OCI-LY3 (cell line): ENCODE results near the gene CLMN.

Experiments used
- H2AFZ ChIP-seq: fragments of 200-600, 300-600 bp; shearing (Covaris generic); 2 replicates; pipeline ENCODE4 v1.6.0; 2014; ENCODE audit warnings: antibody characterized with exemption, low read depth, low read length
- H3K27ac ChIP-seq: fragments of 200-600, 300-600 bp; sonication (generic); 2 replicates; pipeline ENCODE4 v1.5.1; 2014; ENCODE audit warnings: mild to moderate bottlenecking, low read length, moderate library complexity, mixed read lengths
- H3K27me3 ChIP-seq: fragments of 200-600, 300-600 bp; sonication (generic); 2 replicates; pipeline ENCODE4 v1.6.1; 2014; ENCODE audit warnings: low read depth, low read length, mixed read lengths
- H3K36me3 ChIP-seq: fragments of 200-600, 300-600 bp; sonication (generic); replicated peaks from 2 replicates; pipeline ENCODE3; 2014; ENCODE audit warnings: low read depth, low read length, mixed read lengths
- H3K4me1 ChIP-seq: fragments of 300-600, 200-600 bp; sonication (generic); 2 replicates; pipeline ENCODE4 v1.6.1; 2014; ENCODE audit warnings: low read length, mixed read lengths
- H3K4me2 ChIP-seq: fragments of 200-600, 300-600 bp; sonication (generic); 2 replicates; pipeline ENCODE4 v1.6.1; 2014; ENCODE audit warnings: low read length, mixed read lengths
- H3K4me3 ChIP-seq: fragments of 300-600, 200-600 bp; sonication (generic); 2 replicates; pipeline ENCODE4 v1.5.1; 2014; ENCODE audit warnings: antibody characterized with exemption, mild to moderate bottlenecking, low read length, moderate library complexity
- H3K79me2 ChIP-seq: fragments of 300-600, 200-600 bp; shearing (Covaris generic); 2 replicates; pipeline ENCODE4 v1.6.1; 2014; ENCODE audit warnings: mild to moderate bottlenecking, low read length, mixed read lengths
- H3K9ac ChIP-seq: fragments of 300-600, 200-600 bp; shearing (Covaris generic); 2 replicates; pipeline ENCODE4 v1.6.0; 2014; ENCODE audit warnings: mild to moderate bottlenecking, low read length, moderate library complexity
- H3K9me3 ChIP-seq: fragments of 200-600, 300-600 bp; shearing (Covaris generic); 2 replicates; pipeline ENCODE4 v1.6.1; 2014; ENCODE audit warnings: low read length, mixed read lengths; ENCODE audit not compliant: insufficient read depth
- H4K20me1 ChIP-seq: fragments of 200-600, 300-600 bp; sonication (generic); 2 replicates; pipeline ENCODE4 v1.6.1; 2016; ENCODE audit warnings: low read length, mixed read lengths; ENCODE audit not compliant: insufficient read depth
- CTCF ChIP-seq: fragments of 200-600, 300-600 bp; sonication (generic); IDR thresholded peaks from 2 replicates; pipeline ENCODE4 v1.5.1; 2014; ENCODE audit warnings: antibody characterized with exemption, low read length, low read depth
- EZH2phosphoT487 ChIP-seq: fragments of 200-600 bp; shearing (Covaris generic); IDR thresholded peaks from 2 replicates; pipeline ENCODE4 v1.6.1; 2018; ENCODE audit warnings: antibody characterized with exemption, mixed run types, low read depth

Gene CLMN

GRCh38 chr14:95344536-95344935, 24.8 kb upstream of the CLMN start:
- no peak overlapping the region for H3K4me3 ChIP-seq
- peaks cover 26% of the 10 kb centered on the region for H3K27me3 ChIP-seq
- TF ChIP-seq CTCF (no peak), EZH2phosphoT487 (no peak)
- peak overlapping the region; percentile 29; the same call in 1 of the 2 replicates for H3K4me2 ChIP-seq
- peaks cover 8% of the 10 kb centered on the region; the same call in 1 of the 2 replicates for H3K4me1 ChIP-seq
- H3K79me2 ChIP-seq, result no peaks in the 10 kb centered on the region
- no peaks in the 10 kb centered on the region for H3K36me3 ChIP-seq
- H3K9me3 ChIP-seq, result no peaks in the 10 kb centered on the region
- no peaks in the 10 kb centered on the region for H4K20me1 ChIP-seq
- no peak overlapping the region for H3K27ac ChIP-seq
- H3K9ac ChIP-seq, result no peak overlapping the region
- H2AFZ ChIP-seq, result peak overlapping the region; percentile 50; the same call in 1 of the 2 replicates

- Histone ChIP-seq H3K4me2 (no peak overlapping the region), H3K79me2 (no peaks in the 10 kb centered on the region), H4K20me1 (no peaks in the 10 kb centered on the region), H2AFZ (no peak overlapping the region), H3K27me3 (peaks cover 36% of the 10 kb centered on the region), H3K4me1 (peaks cover 8% of the 10 kb centered on the region; the same call in 1 of the 2 replicates), H3K9ac (no peak overlapping the region), H3K27ac (no peak overlapping the region), H3K36me3 (no peaks in the 10 kb centered on the region), H3K9me3 (no peaks in the 10 kb centered on the region), H3K4me3 (no peak overlapping the region)
- no peak for TF ChIP-seq CTCF
- no peak for TF ChIP-seq EZH2phosphoT487
Measured at GRCh38 chr14:95341564-95341963, 21.9 kb upstream of the CLMN start.

- no peak overlapping the region for H3K9ac ChIP-seq
Measured at GRCh38 chr14:95341115-95341514, 21.4 kb upstream of the CLMN start.

GRCh38 chr14:95340201-95340697, 20.5 kb upstream of the CLMN start:
- peaks cover 7% of the 10 kb centered on the region; the same call in 1 of the 2 replicates for H3K4me1 ChIP-seq
- H3K9ac ChIP-seq, result no peak overlapping the region
- TF ChIP-seq EZH2phosphoT487, result no peak
- TF ChIP-seq CTCF, result no peak
- H4K20me1 ChIP-seq, result no peaks in the 10 kb centered on the region
- H3K4me3 ChIP-seq, result no peak overlapping the region
- H3K27ac ChIP-seq, result no peak overlapping the region
- H2AFZ ChIP-seq, result no peak overlapping the region
- H3K79me2 ChIP-seq, result no peaks in the 10 kb centered on the region
- no peak overlapping the region for H3K4me2 ChIP-seq
- H3K36me3 ChIP-seq, result no peaks in the 10 kb centered on the region
- H3K9me3 ChIP-seq, result no peaks in the 10 kb centered on the region
- peaks cover 39% of the 10 kb centered on the region for H3K27me3 ChIP-seq

More at GRCh38 chr14:95341115-95341514, 21.4 kb upstream of the CLMN start:
- Histone ChIP-seq H3K9me3 (no peaks in the 10 kb centered on the region), H3K36me3 (no peaks in the 10 kb centered on the region), H3K4me3 (no peak overlapping the region), H3K4me1 (peaks cover 8% of the 10 kb centered on the region; the same call in 1 of the 2 replicates), H2AFZ (no peak overlapping the region), H3K27me3 (peaks cover 36% of the 10 kb centered on the region), H3K27ac (no peak overlapping the region), H4K20me1 (no peaks in the 10 kb centered on the region), H3K79me2 (no peaks in the 10 kb centered on the region), H3K4me2 (no peak overlapping the region)
- no peak for TF ChIP-seq EZH2phosphoT487
- no peak for TF ChIP-seq CTCF
